Adipose tissue (tissue), 3 donors: Measurements from ENCODE around the gene IGFALS. TPM values are rescaled to one million over a fixed set of nuclear protein-coding genes. Genes with fewer than 3 reads are reported as not detected.

ENCODE experiments used
- H3K27ac ChIP-seq: one replicate; pipeline ENCODE4 v1.5.1; 2013; ENCODE audit warnings: low read depth, low read length
- WGBS, 3 donors: extraction: QIAGEN DNeasy Blood & Tissue Kit; methylation state at CpG; one replicate each; pipeline ENCODE4 v1.1.7; 2013; 5-methylcytosine and 5-hydroxymethylcytosine counted together
- polyA plus RNA-seq, 3 donors: library from polyadenylated mRNA; stranded (reverse); fragments of 200-250 nt; gene quantifications; one replicate each; pipeline ENCODE4 v1.2.3, GENCODE V29; 2013
- donor health status: healthy with polysubstance abuse.
- donor health status: Bipolar disorder and iron deficiency.
- donor health status: healthy.

IGFALS gene
- polyA plus RNA-seq, 3 donors, result 0.45 to 1.5 (median 1.4) TPM

DNA sequence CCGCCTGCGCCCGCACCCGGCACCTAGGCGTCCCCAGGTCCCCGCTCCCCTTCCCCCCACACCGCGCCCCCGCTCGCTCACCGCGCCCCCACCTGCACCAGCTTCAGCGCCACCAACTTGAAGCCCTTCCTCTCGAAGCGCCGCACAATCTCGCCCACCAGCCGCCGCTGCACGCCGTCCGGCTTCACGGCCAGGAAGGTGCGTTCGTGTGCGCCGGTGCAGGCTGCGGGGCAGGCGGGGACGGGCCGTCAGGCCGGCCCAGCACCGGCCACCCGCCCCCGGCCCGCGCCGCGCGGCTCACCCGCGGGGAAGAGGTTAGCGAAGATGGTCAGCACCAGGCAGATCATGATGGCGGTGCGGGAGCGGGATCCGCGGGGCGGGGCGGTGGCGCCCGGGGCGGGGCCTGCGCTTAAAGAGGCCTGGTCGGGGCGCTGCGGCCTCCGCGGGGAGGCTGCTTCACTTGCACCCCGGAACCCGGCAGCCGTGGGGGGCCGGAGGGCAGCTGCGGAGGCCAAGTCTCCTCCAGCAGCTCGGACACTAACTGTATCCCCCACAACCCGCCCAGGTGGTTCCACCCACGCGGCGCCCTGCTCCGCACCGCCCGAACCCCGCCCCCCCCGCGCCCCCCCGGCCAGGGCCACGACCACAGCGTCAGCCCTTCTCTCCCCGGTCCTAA is 22.2 kb downstream of the IGFALS start, which contains the start of gene NME3:
TSS of gene NME3 (minus strand) at position 356 of the 676 bp plus-strand sequence. CDS start at position 347, 9 bp downstream.
- H3K27ac ChIP-seq, result no peak within 1 kb of the TSS
- 1% methylated on average over 43 to 79 of the region's 79 CpGs for WGBS, 3 donors

- 5 to 11% (median 9%) methylated on average over 79 to 81 of the region's 81 CpGs for WGBS, 3 donors
- H3K27ac ChIP-seq, result no peak overlapping the region
Measured at GRCh38 chr16:1770328-1771187, 22.9 kb downstream of the IGFALS start.

- WGBS, 3 donors, result 80 to 85% (median 82%) methylated on average over 25 to 27 of the region's 27 CpGs
Measured at GRCh38 chr16:1769402-1770300, 23.9 kb downstream of the IGFALS start.

GRCh38 chr16:1768767-1769401 is 24.6 kb downstream of the IGFALS start:
- no peak overlapping the region for H3K27ac ChIP-seq

More at GRCh38 chr16:1769402-1770300, 23.9 kb downstream of the IGFALS start:
- H3K27ac ChIP-seq, result no peak overlapping the region

DNA sequence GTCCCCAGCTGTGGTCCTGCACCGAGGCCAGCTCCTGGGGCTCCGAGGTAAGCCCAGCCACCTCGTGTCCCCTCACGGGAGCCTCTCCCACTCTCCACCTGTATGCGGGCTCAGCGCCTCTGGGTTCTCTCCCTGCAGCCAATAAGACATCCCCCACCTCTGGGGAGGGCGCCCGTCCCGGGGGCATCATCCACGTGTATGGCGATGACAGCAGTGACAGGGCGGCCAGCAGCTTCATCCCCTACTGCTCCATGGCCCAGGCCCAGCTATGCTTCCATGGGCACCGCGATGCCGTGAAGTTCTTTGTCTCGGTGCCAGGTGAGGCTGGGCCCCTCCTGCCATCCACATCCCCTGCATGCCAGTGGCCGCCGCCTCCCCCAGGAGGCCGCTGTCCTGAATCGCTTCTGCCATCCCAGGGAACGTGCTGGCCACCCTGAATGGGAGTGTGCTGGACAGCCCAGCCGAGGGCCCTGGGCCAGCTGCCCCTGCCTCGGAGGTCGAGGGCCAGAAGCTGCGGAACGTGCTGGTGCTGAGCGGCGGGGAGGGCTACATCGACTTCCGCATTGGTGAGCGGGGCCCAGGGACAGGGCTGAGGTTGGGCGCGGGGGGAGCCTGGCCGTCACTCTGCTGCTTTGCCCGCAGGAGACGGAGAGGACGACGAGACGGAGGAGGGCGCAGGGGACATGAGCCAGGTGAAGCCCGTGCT is 25.3 kb downstream of the IGFALS start:
- H3K27ac ChIP-seq, result no peak overlapping the region
- 87 to 90% (median 89%) methylated on average over 36 to 41 of the region's 41 CpGs for WGBS, 3 donors

More at GRCh38 chr16:1768767-1769401, 24.6 kb downstream of the IGFALS start:
- WGBS, 3 donors, result 77 to 87% (median 83%) methylated on average over 23 to 25 of the region's 26 CpGs

- H3K27ac ChIP-seq, result no peak overlapping the region
- 91 to 94% (median 93%) methylated on average over 40 to 42 of the region's 42 CpGs for WGBS, 3 donors
Measured at GRCh38 chr16:1767116-1767994, 26.1 kb downstream of the IGFALS start.

DNA sequence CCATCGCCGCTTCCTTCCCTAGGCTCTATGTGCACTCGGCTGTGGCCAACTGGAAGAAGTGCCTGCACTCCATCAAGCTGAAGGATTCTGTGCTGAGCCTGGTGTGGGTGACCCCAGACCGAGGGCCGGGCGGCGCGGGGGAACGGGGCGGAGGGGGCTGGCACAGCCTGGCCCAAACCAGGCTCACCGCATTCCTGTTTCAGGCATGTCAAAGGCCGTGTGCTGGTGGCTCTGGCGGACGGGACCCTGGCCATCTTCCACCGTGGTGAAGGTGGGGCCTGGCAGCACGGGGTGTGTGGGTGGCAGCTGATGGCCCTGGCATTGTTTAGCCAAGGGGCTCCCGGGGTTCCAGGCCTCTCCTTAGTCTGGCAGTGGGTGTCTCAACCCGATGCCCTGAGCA is 26.8 kb downstream of the IGFALS start:
- H3K27ac ChIP-seq, result no peak overlapping the region
- WGBS, 3 donors, result 86 to 93% (median 91%) methylated on average over 18 of the region's 18 CpGs

GRCh38 chr16:1766231-1766630 is 27.3 kb downstream of the IGFALS start:
- H3K27ac ChIP-seq, result no peak overlapping the region
- WGBS, 3 donors, result 89 to 92% (median 91%) methylated on average over 19 of the region's 19 CpGs

DNA sequence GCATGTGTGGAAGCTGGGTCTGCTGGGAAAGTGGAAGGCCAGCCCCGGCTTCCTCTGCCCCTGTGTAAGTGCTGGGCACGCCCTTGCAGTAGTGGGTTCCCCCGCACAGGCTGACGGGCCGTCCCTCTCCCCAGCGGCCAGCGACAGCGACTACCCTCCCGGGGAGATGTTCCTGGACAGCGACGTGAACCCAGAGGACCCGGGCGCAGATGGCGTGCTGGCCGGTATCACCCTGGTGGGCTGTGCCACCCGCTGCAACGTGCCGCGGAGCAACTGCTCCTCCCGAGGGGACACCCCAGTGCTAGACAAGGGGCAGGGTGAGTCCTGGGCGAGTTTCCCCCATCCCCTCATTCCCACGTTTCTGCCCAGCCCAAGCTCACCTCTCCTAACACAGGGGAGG is 27.7 kb downstream of the IGFALS start:
- H3K27ac ChIP-seq, result no peak overlapping the region
- 89 to 91% (median 90%) methylated on average over 22 of the region's 22 CpGs for WGBS, 3 donors

DNA sequence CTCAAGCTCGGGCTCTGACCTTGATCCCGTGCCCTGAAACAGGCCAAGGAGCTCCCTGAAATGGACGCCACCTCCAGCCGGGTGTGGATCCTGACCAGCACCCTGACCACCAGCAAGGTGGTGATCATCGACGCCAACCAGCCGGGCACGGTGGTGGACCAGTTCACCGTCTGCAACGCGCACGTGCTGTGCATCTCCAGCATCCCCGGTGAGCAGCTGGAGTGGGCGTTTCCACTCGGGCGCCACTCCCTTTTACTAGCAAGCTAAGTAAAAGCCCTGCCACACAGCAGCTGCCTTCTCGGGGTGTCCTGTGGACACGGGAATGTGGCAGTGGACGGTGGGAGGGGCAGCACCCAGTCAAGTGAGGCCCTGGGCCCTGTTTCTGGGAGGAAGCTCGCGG is 28.5 kb downstream of the IGFALS start:
- WGBS, 3 donors, result 94% methylated on average over 21 of the region's 21 CpGs
- H3K27ac ChIP-seq, result no peak overlapping the region

DNA sequence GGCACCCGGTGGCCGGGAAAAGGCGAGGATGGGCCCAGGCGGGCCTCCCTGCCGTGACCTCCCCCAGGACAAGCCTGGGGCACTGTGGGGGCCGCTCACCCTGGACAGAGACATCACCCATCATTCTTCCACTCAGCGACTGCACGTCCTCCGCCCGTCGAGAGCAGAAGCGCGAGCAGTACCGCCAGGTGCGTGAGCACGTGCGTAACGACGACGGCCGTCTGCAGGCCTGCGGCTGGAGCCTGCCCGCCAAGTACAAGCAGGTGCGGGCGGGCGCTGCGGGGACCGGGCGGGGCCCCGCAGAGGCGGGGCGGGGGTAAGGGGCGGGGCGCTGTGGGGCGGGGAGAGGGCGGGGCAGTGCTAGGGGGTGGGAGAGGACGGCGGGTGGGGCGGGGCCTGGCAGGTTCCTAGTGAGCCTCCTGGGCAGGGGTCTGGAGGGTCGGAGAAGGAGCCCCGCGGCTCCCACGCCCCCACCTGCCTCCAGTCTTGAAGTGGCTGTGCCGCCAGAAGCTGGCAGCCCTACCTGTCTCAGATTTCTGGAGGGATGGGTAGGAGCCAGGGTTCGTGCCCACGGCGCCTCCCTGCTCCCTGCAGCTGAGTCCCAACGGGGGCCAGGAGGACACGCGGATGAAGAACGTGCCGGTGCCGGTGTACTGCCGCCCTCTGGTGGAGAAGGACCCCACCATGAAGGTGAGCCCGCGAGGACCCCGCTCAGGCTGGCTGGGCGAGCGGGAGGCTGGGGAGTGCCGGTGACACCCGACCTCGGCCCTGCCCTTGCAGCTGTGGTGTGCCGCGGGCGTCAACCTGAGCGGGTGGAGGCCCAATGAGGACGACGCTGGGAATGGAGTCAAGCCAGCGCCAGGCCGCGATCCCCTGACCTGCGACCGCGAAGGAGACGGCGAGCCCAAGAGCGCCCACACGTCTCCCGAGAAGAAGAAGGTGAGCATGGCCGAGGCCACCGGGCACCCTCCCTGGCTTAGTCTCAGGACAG is 29.7 kb downstream of the IGFALS start:
- 82 to 85% (median 84%) methylated on average over 60 to 81 of the region's 81 CpGs for whole genome bisulfite sequencing, 3 donors
- no peak overlapping the region for H3K27ac ChIP-seq

GRCh38 chr16:1762879-1763520 is 30.5 kb downstream of the IGFALS start:
- H3K27ac ChIP-seq, result no peak overlapping the region

DNA sequence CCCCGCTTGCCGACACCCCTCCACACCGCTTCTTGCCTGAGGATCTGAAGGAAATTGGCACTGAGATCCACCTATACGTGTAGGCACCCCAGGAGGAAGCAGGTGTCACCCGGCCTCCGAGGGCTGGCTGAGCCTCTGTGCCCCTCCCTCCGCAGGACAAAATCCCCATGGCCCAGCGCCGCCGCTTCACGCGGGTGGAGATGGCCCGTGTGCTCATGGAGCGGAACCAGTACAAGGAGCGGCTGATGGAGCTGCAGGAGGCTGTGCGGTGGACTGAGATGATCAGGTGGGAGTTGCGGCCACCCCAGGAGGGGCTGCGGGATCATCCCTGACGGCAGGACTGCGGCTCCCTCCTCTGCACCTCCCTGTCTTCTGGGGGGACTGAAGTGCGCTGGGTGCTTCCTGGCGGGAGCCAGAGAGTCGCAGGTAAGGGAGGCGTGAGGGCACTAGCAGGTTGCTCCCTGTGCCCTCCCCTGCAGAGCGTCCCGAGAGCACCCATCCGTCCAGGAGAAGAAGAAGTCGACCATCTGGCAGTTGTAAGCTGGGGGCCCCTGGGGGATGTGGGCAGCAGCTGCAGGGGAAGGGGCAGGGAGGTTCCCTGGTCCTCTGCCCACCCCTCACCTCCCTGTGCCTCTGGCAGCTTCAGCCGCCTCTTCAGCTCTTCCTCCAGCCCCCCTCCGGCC is 31.2 kb downstream of the IGFALS start:
- WGBS, 3 donors, result 88 to 92% (median 88%) methylated on average over 30 of the region's 30 CpGs
- H3K27ac ChIP-seq, result no peak overlapping the region

More at GRCh38 chr16:1762879-1763520, 30.5 kb downstream of the IGFALS start:
- WGBS, 3 donors, result 87 to 89% (median 88%) methylated on average over 23 to 24 of the region's 24 CpGs

DNA sequence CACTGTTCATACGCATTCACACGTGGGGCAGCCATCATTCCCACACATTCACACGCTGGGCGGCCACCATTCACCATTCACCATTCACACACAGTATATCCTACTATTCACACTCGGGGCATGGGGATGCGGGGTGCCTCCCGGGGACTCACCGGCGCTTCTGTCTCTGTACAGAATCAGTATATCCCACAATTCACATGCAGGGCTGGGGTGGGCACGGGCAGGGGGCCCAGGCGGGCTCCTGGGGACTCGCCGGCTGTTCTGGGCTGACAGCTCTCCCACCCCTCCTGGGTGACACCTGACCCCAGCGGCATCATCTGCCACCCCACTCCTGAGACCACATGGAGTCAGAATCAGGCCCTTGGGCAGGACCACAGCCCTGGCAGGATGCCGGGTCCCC is 31.8 kb downstream of the IGFALS start:
- WGBS, 3 donors, result 93 to 96% (median 94%) methylated on average over 11 to 15 of the region's 15 CpGs

More for the DNA sequence above, 31.8 kb downstream of the IGFALS start:
- H3K27ac ChIP-seq, result no peak overlapping the region
